ENCODE measurements around the gene CAMK1D.
A peak's percentile ranks its signal among the peaks of the same experiment; 100 is the strongest.

CAMK1D gene

DNA sequence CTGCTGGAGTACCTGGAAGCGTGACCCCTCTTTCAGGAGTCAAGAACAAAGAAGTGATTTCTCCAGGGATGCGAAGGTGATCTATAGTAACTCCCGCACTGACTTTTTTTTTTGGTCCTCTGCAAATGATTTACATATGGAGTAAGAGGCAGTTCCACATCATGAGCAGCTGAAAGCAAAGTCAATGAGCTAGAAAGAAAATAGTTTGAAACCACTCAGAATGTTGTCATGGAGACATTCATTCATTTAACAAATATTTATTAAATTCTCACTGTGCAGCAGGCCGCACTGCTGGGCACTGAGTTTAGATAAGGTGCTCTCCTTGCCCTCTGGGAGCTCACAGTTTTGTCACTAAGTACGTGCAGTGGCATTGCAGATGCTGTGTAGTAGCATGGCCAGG, 206.7 kb downstream of the CAMK1D start:
- DNase-seq (ENCODE audit: low spot score): no peak

GRCh38 chr10:12559578-12560178, 210.3 kb downstream of the CAMK1D start:
- DNase-seq (ENCODE audit: low spot score): no peak

DNA sequence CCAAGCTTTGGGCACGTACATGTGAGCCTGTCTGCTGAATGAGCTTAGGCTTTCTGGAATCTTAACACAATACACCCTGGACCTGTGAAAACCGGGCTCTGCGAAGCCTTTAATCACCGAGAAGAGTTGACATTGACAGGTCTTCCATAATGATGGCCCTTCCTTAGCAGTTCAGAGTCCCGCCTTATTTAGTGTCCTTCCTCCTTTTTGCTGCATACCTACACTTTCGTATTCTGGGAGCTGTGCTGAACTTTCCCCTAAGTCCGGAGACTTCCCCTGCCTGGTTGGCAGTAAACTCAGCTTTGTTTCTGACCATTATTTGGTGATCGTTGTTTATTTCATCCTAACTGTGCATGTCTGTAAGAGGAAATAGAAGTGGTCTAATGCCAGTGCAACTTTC, 212.0 kb downstream of the CAMK1D start:
- DNase-seq (ENCODE audit: low spot score): no peak

GRCh38 chr10:12561720-12562119, 212.4 kb downstream of the CAMK1D start:
- no peak for DNase-seq (ENCODE audit: low spot score)

DNA sequence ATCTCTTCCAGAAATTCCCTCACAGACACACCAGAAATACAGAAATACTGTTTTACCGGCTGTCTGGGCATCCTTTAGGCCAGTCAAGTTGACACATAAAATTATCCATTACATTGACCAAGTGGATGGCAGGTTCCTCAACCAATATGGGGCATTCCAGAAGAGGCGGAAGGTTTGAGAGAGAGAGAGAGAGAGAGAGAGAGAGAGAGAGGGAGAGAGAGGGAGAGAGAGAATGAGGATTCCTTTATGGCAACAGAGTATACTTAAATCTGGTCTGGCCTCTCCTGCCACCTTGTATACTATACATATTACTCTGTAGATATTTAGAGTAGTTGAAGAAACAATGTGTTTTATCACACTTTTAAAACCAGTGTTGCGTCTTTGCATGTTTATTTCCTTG, 214.1 kb downstream of the CAMK1D start:
- DNase-seq (ENCODE audit: low spot score): no peak

DNA sequence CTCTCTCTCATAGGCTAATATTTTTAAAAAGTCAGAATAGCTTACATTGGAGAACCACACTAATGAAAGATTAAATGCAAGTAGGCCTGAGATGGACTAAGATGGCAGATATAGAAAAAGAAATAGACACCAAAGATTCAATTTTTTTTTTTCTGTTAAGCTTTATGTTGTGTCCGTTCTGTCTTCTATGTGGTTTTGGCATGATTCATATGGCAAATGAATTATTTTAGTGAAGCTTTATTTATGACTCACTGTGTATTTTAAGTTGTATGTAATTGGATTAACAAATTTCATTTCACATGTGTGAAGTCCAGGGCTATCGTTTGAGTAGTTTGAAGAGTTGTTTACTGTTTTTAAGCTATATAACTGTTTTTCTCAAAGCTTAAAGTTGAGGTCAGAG, 214.8 kb downstream of the CAMK1D start:
- DNase-seq (ENCODE audit: low spot score): no peak

- no peak for DNase-seq (ENCODE audit: low spot score)
Measured at GRCh38 chr10:12566161-12567115, 217.1 kb downstream of the CAMK1D start.

DNA sequence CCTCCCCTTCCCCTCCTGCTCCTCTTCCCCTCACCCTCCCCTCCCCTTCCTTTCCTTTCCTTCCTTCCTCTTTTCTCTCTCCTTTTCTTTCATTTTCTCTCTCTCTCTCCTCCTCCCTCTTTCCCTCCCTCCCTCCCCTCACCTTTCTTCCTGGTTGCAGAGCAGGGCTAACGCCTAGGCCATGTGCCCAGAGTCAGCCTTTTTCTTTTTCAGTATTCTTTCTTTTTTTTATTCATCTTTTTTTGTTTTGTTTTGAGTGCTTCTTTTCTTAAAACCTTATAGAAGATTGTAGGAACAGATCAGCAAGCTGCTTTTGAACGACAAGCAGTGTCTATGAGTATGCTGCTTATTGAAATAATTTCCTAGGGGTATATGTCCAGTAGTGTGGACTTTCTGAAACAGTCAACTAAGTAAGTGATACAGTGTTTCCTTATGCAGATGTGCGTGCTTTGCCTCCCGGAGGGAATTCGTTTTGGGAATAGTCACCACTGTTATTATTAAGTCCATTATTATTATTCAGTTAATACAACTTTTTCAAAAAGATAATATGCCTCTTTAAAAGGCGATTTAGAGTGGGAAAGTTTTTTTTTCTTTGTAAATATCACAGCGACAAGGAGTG, 219.2 kb downstream of the CAMK1D start:
- no peak for DNase-seq (ENCODE audit: low spot score)

DNA sequence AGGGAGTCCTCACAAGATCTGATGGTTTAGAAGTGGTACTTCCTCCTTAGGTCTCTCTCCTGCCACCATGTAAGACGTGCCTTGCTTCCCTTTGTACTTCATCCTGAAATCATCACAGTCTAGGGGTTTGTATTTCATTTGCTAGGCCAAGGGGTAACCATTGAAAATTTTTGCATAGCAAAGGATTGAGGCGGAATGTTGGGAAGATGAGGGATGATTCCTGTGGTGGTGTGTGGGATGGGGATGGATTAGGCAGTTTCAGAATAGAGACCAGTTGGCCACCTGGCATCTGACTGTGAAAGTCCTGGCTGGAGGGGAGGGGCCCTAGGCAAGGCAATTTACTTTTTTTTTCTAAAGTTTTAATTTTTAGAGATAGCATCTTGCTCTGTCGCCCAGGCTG, 222.9 kb downstream of the CAMK1D start:
- DNase-seq (ENCODE audit: low spot score): no peak

DNA sequence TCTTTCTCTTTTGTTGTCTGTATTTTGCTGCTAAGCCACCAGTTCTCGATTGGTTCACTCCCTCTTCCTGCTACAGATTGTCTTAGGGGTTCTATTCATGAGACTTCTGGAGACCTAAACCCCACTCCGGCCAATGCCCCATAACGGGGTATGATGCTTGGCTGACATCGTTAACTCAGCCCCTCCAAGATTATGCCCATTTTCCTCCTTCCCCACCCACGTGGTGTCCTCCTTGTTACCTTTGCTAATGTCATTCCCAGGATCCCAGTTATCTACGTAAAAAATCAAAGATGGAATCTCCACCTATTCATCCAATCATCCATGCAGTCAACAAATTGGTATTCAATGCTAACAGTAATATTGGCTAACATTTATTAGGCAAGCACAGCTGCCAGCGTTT, 228.3 kb downstream of the CAMK1D start:
- DNase-seq (ENCODE audit: low spot score): no peak

DNA sequence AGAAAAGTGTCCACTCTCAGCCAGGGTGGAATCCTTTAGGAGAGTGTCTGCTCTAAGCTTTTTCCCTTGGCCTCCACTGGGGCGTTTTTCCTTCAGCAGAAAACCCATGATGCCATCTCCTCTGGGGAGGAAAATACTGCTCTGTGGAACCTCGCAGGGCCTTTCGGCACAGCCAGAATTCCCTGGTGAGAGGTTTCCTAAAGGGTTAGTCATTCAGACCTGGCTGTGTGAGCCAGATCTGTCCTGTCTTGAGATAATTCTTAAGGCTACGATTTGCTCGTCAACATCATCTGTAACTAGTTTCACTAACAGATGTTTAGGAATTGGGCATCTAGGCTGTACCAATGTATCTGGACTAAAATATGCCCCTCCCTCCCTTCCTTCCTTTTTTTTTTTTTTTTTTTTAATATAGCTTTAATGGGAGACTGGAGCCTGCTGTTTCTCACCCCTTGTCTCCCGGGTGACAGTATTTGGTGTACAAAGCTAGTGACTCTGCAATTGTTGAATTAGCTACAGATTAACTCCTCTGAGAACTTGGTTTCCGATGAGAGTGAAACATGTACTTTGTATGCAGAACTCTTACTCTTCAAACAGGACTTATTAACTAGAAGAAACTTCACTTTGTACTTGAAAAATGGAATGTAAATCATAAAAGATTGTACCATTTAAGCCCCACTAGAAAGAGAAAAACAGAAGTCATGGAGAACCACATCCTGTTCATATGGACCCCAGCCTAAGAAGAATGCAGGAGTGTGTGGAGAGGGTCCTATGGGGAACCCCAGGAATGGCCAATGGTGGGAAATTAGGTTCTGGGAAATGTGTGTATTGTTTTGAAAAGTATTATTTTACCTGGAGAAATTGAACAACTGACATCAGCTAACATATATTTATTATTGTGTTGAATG, 230.9 kb downstream of the CAMK1D start:
- no peak for DNase-seq (ENCODE audit: low spot score)

DNA sequence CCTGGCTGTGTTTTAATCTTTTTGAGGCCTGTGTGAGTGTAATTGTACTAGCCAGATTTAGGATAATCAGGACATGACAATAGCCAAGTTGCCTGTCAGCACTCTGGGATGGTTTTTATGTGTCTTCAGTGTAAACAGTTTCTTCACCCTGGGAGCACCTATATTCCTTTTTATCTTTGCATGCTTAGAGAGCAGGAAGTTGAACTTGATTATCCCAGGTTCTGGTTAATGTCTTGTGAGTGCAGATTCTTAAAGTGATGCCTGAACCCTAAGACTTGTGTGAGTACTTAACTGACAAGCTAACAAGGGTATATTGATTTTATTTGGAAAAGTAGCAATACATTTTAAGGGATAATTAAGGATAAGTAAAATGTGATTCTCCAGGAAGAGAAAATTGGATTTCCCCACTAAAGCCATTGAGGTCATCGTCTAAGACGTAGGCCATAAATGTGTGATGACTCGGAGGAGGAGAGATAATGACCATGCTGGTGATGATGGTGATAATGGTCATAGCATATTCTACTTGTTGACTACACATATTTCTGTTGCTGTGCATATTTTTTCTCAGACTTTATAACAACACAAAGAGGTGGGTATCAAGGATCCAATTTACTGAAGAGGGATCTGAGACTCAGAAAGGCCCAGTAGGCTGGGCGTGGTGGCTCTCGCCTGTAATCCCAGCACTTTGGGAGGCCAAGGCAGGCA, 234.7 kb downstream of the CAMK1D start:
- no peak for DNase-seq (ENCODE audit: low spot score)

DNA sequence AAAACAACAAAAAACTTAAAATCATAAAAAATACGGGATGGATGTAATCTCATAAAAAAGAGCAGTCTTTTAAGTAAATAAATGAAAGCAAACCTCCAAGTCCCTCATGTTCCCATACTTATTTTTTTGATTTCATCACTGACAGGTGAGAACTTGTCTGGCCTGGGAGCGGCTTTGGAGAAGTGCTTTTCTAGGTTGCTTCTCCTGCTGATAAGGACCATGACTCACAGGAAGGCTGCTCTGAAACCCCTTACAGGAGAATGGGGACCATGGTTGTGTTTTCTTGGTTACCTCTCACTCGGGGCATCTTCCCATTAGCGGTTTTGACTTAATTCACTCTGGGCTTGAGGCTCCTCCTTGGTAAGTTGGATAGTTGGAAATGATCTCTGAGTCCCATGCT, 237.4 kb downstream of the CAMK1D start:
- DNase-seq (ENCODE audit: low spot score): no peak

- no peak for DNase-seq (ENCODE audit: low spot score)
Measured at GRCh38 chr10:12587451-12587888, 238.1 kb downstream of the CAMK1D start.

GRCh38 chr10:12588091-12588860, 238.9 kb downstream of the CAMK1D start:
- DNase-seq (ENCODE audit: low spot score): no peak

DNA sequence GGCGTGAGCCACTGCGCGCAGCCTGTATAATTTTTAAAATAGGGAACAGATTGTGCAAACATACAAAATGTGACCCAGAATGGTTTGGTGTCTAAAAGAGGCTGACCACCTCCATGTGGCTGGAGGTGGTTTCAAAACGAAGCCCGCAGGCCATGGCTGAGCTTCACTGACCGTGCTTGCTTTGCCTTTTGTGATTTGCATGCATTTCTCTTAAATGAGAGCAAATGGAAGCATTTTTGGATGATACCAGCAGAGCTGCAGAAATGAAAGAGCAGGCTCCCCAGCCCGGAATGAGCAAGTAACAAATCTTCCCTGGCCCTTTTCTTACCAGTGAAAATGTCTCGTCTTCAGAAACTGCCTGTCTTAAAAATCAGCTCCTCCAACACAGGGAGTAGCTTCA, 239.9 kb downstream of the CAMK1D start:
- DNase-seq (ENCODE audit: low spot score): peak; percentile 55

DNA sequence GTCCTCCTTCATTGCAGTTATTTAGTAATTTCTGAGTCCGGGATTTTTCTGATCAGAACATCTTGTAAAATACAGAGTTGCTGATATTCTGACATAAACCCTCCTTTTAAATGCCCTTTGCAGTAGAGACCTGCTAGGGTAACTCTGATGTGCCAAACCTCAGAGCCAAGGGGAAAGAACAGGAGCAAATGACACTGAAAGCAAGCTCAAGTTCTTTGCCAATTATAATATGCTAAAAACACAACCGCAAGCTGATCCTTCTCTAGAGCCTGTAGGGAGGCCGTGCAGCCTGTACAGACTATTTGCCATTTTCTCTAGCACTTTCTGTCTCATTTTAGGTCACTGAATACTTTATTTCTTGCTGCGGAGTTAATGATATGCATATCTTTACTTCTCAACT, 240.4 kb downstream of the CAMK1D start:
- DNase-seq (ENCODE audit: low spot score): peak; percentile 56

DNA sequence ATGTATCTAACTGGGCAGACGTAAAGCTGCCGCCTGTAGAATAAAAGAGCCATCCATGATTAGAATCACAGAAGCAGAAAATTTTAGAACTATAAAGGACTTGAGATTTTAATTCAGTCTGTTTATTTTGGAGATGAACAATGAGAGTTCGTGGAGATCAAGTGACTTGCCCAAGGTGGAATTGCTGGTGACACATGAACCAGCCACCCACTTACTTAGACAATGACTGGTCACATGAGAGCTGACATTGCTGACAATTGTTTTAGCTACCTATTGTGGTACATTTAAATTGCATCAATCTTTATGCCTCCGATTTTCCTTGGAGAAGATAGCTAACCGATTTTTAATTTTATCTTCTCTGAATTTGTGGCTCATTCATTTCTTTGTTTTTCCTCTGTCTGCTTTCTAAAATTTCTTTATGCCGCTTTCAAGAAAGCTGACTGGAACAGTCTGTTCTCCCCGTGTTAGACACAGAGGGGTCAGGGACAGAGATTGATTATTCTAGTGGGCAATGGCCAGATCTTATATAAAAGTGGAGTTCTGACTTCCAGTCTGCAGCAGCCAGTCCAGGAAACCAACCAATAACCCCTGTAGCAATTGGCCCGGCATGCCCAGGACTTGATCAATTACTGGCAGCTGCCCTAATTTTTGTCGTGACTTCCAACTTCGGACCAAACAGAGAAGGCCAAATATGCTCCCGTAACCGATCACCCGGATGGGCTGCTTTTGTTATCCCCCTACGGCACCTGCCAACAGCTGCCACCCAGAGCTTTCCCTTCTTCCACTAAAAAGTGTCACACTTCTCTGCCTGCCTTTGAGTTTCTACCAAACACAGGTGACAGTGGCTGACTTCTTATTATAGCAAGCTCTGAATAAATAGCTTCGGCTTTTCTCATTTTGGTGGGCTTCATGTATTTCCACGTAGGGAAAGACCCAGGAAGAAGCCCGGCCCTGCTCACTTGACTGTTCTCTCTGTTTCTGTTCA, 241.6 kb downstream of the CAMK1D start:
- DNase-seq (ENCODE audit: low spot score): no peak

- DNase-seq (ENCODE audit: low spot score): no peak
Measured at GRCh38 chr10:12592967-12593366, 243.6 kb downstream of the CAMK1D start.
